AG09309 (cell line): ENCODE measurements around the gene DENND2C.

ENCODE experiments used
- DNase-seq: peaks from one replicate; pipeline ENCODE4 v3.0.0-alpha.2; 2010; ENCODE audit warnings: low read depth
- H3K4me3 ChIP-seq: 2 replicates; pipeline ENCODE4 v1.5.1; 2011; ENCODE audit warnings: mild to moderate bottlenecking, low read depth, low read length, moderate library complexity; ENCODE audit not compliant: control insufficient read depth
- CTCF ChIP-seq: IDR thresholded peaks from 2 replicates; pipeline ENCODE4 v1.5.1; 2011; ENCODE audit warnings: mild to moderate bottlenecking, low read depth, low read length, inconsistent platforms; ENCODE audit not compliant: insufficient read depth, control insufficient read depth; ENCODE audit errors: missing control alignments

The DENND2C gene

GRCh38 chr1:114710360-114710759 lies 40.5 kb upstream of the DENND2C start:
- no peak overlapping the region for H3K4me3 ChIP-seq

GRCh38 chr1:114707604-114708003 lies 37.8 kb upstream of the DENND2C start:
- no peak for DNase-seq
- no peak for TF ChIP-seq CTCF
- no peak overlapping the region for H3K4me3 ChIP-seq

More at GRCh38 chr1:114710360-114710759, 40.5 kb upstream of the DENND2C start:
- TF ChIP-seq CTCF, result no peak
- no peak for DNase-seq

GRCh38 chr1:114703242-114703641 lies 33.4 kb upstream of the DENND2C start:
- no peak overlapping the region for H3K4me3 ChIP-seq
- DNase-seq, result no peak
- TF ChIP-seq CTCF, result no peak

GRCh38 chr1:114702737-114703136 lies 32.9 kb upstream of the DENND2C start:
- TF ChIP-seq CTCF, result no peak
- H3K4me3 ChIP-seq, result no peak overlapping the region
- DNase-seq, result no peak

- DNase-seq, result no peak
- H3K4me3 ChIP-seq, result no peak overlapping the region
- no peak for TF ChIP-seq CTCF
Measured at GRCh38 chr1:114701931-114702330, 32.1 kb upstream of the DENND2C start.

- no peak for TF ChIP-seq CTCF
- no peak for DNase-seq
- H3K4me3 ChIP-seq, result no peak overlapping the region
Measured at GRCh38 chr1:114700036-114700600, 30.3 kb upstream of the DENND2C start.

GRCh38 chr1:114696810-114697209 lies 27.0 kb upstream of the DENND2C start:
- TF ChIP-seq CTCF, result no peak
- DNase-seq, result no peak
- H3K4me3 ChIP-seq, result no peak overlapping the region
